HepG2 (cell line): Measurements from ENCODE around the gene GRIFIN. TPM values are rescaled to one million over a fixed set of nuclear protein-coding genes. Genes with fewer than 3 reads are reported as not detected.

Source experiments
- AGO1 ChIP-seq: fragments of 200-400 bp; formaldehyde crosslinking; IDR thresholded peaks from 2 replicates; pipeline ENCODE4 v1.6.1; 2017; ENCODE audit warnings: mild to moderate bottlenecking, low read depth, low read length, moderate library complexity; ENCODE audit not compliant: poor library complexity, severe bottlenecking
- FOSL1 ChIP-seq: sonication (generic); formaldehyde crosslinking; IDR thresholded peaks from 2 replicates; pipeline ENCODE4 v1.9.0; 2021; ENCODE audit warnings: missing genetic modification reagents, borderline replicate concordance
- FOXA3 ChIP-seq: IDR thresholded peaks from 2 replicates; pipeline ENCODE4 v1.6.1; 2016; ENCODE audit warnings: missing genetic modification reagents, missing compliant biosample characterization
- JUN ChIP-seq: sonication (generic); formaldehyde crosslinking; IDR thresholded peaks from 2 replicates; pipeline ENCODE4 v1.4.0; 2020; ENCODE audit warnings: mild to moderate bottlenecking, missing genetic modification reagents
- KDM5B ChIP-seq: sonication (generic); formaldehyde crosslinking; IDR thresholded peaks from 2 replicates; pipeline ENCODE4 v1.4.0; 2020; ENCODE audit warnings: missing genetic modification reagents, mild to moderate bottlenecking, borderline replicate concordance
- MBD4 ChIP-seq: IDR thresholded peaks from 2 replicates; pipeline ENCODE4 v1.6.1; 2012; ENCODE audit warnings: low read length, inconsistent platforms, borderline replicate concordance
- MED1 ChIP-seq: sonication (generic); formaldehyde crosslinking; IDR thresholded peaks from 2 replicates; pipeline ENCODE4 v1.4.0; 2020; ENCODE audit warnings: missing genetic modification reagents
- SAP130 ChIP-seq: IDR thresholded peaks from 2 replicates; pipeline ENCODE4 v1.6.1; 2016; ENCODE audit warnings: low read depth
- SNRNP70 ChIP-seq: fragments of 200-400 bp; formaldehyde crosslinking; IDR thresholded peaks from 2 replicates; pipeline ENCODE4 v1.6.1; 2017; ENCODE audit warnings: mild to moderate bottlenecking, low read depth, low read length, moderate library complexity
- TBX2 ChIP-seq: sonication (generic); formaldehyde crosslinking; IDR thresholded peaks from 2 replicates; pipeline ENCODE4 v1.5.0; 2020; ENCODE audit warnings: missing genetic modification reagents, mild to moderate bottlenecking, borderline replicate concordance
- ZFP82 ChIP-seq: sonication (generic); formaldehyde crosslinking; IDR thresholded peaks from 2 replicates; pipeline ENCODE4 v1.5.1; 2020; ENCODE audit warnings: mild to moderate bottlenecking, missing genetic modification reagents, borderline replicate concordance
- ZNF430 ChIP-seq: sonication (generic); formaldehyde crosslinking; IDR thresholded peaks from 2 replicates; pipeline ENCODE4 v1.9.0; 2021; ENCODE audit warnings: mild to moderate bottlenecking, missing genetic modification reagents
- polyA plus RNA-seq, 8 experiments: library from polyadenylated mRNA; depleted of rRNA in 3 of 8; stranded (reverse) in 7 of 8; unstranded in 1 of 8; fragments of >200 nt; fragmentation: Illumina TruSeq in 4 of 8; extraction: Trizol in 4 of 8; gene quantifications; 2 replicates each; pipeline versions ENCODE4 v1.2.1 to v1.2.3, GENCODE V29; 2011 to 2016; ENCODE audit warnings: low read depth in 4 of 8, missing spikeins in 1 of 8, mixed read lengths in 1 of 8; ENCODE audit not compliant: insufficient read depth in 1 of 8
- total RNA-seq, 5 experiments: library from RNA; depleted of rRNA; stranded (reverse); fragments of >200 nt; fragmentation: Illumina TruSeq; extraction: Trizol; gene quantifications; 2 replicates each; pipeline ENCODE4 v1.2.3, GENCODE V29; 2016; ENCODE audit warnings: low read depth in 1 of 5
- TF ChIP-seq, protein P1 (sequence below): sonication (generic); formaldehyde crosslinking; IDR thresholded peaks from 2 replicates; pipeline ENCODE4 v1.8.0; 2022; ENCODE audit warnings: missing genetic modification reagents, mild to moderate bottlenecking, moderate library complexity, borderline replicate concordance
- TF ChIP-seq, protein P2 (sequence below): sonication (generic); formaldehyde crosslinking; IDR thresholded peaks from 2 replicates; pipeline ENCODE4 v1.5.1; 2020; ENCODE audit warnings: mild to moderate bottlenecking, missing genetic modification reagents
- TF ChIP-seq, protein P3 (sequence below): sonication (generic); formaldehyde crosslinking; IDR thresholded peaks from 2 replicates; pipeline ENCODE4 v1.4.0; 2020; ENCODE audit warnings: missing genetic modification reagents
- TF ChIP-seq, protein P4 (sequence below): sonication (generic); formaldehyde crosslinking; IDR thresholded peaks from 2 replicates; pipeline ENCODE4 v1.5.0; 2020; ENCODE audit warnings: missing genetic modification reagents
- TF ChIP-seq, protein P5 (sequence below): sonication (generic); formaldehyde crosslinking; IDR thresholded peaks from 2 replicates; pipeline ENCODE4 v1.4.0; 2020; ENCODE audit warnings: low read depth, mild to moderate bottlenecking, missing genetic modification reagents
- TF ChIP-seq, protein P6 (sequence below): IDR thresholded peaks from 2 replicates; pipeline ENCODE4 v1.6.1; 2016

Gene GRIFIN
- total and polyA plus RNA-seq, 2 of the 13 experiments (the other 11 are each of a cell fraction or from before 2014, with no cell fraction given): not detected

DNA sequence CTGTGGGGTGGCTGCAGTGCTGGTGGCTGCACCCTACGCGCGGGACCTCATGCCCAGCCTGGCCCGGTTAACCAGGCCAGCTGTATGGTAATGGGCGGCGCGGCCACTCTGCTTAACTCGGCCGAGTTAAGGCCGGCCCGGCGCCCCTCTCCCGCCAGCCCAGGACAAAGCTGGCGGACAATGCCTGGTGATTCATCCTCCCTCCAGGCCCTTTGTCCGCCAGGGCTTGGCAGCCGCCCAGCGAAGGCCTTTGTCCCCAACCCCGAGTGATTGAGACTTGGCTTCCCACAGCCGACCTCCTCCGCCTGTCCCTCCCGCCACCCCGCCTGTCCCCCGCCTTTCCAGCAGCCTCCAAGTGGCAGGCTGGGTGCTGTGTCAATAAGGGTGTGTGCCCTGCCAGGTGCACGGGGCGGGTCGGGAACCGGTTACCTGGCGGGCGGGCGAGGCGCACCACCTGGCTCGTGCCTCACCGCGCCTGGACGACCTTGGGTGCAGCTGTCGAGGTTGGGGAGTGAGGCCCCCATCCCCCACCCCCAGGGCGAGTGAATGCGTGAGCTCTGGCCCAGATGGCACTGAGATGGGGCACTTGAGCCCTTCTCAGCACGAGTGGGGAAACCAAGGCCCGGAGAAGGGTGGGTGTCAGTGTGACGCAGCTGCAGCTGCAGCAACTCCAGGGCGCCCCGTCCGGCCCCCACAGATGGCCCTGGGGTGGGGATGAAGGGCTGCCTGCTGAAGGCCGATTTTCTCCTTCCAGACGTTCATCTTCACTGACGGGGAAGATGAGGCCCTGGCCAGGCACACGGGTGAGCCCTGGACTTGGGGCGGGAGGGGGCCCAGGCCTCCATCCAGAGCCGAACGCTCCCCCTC lies 48.0 kb upstream of the GRIFIN start (continued):
- TF ChIP-seq, protein P1, sequence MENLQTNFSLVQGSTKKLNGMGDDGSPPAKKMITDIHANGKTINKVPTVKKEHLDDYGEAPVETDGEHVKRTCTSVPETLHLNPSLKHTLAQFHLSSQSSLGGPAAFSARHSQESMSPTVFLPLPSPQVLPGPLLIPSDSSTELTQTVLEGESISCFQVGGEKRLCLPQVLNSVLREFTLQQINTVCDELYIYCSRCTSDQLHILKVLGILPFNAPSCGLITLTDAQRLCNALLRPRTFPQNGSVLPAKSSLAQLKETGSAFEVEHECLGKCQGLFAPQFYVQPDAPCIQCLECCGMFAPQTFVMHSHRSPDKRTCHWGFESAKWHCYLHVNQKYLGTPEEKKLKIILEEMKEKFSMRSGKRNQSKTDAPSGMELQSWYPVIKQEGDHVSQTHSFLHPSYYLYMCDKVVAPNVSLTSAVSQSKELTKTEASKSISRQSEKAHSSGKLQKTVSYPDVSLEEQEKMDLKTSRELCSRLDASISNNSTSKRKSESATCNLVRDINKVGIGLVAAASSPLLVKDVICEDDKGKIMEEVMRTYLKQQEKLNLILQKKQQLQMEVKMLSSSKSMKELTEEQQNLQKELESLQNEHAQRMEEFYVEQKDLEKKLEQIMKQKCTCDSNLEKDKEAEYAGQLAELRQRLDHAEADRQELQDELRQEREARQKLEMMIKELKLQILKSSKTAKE (CRISPR knock-in tag): peak; percentile 63; the same call in 1 of the 2 replicates
- TF ChIP-seq MED1 (no peak), SAP130 (CRISPR knock-in tag) (peak; percentile 47), AGO1 (peak; percentile 18), SNRNP70 (no peak), ZFP82 (no peak), ZNF430 (peak; percentile 70; the same call in 1 of the 2 replicates), MBD4 (no peak), JUN (CRISPR knock-in tag) (0 out of 2 replicates have a peak, but pooled peaks have one; percentile 27), TBX2 (CRISPR knock-in tag) (peak; percentile 69), FOSL1 (CRISPR knock-in tag) (0 out of 2 replicates have a peak, but pooled peaks have one; percentile 30), FOXA3 (CRISPR knock-in tag) (0 out of 2 replicates have a peak, but pooled peaks have one; percentile 28), KDM5B (CRISPR knock-in tag) (0 out of 2 replicates have a peak, but pooled peaks have one; percentile 17)
- TF ChIP-seq, protein P2, sequence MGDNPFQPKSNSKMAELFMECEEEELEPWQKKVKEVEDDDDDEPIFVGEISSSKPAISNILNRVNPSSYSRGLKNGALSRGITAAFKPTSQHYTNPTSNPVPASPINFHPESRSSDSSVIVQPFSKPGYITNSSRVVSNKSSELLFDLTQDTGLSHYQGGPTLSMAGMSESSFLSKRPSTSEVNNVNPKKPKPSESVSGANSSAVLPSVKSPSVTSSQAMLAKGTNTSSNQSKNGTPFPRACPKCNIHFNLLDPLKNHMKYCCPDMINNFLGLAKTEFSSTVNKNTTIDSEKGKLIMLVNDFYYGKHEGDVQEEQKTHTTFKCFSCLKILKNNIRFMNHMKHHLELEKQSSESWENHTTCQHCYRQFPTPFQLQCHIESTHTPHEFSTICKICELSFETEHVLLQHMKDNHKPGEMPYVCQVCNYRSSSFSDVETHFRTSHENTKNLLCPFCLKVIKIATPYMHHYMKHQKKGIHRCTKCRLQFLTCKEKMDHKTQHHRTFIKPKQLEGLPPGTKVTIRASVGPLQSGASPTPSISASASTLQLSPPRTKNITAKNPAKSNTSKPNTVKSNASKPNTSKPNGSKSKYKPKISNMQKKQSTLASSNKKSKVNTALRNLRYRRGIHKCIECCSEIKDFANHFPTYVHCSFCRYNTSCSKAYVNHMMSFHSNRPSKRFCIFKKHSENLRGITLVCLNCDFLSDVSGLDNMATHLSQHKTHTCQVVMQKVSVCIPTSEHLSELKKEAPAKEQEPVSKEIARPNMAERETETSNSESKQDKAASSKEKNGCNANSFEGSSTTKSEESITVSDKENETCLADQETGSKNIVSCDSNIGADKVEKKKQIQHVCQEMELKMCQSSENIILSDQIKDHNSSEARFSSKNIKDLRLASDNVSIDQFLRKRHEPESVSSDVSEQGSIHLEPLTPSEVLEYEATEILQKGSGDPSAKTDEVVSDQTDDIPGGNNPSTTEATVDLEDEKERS (CRISPR knock-in tag): no peak
- TF ChIP-seq, protein P3, sequence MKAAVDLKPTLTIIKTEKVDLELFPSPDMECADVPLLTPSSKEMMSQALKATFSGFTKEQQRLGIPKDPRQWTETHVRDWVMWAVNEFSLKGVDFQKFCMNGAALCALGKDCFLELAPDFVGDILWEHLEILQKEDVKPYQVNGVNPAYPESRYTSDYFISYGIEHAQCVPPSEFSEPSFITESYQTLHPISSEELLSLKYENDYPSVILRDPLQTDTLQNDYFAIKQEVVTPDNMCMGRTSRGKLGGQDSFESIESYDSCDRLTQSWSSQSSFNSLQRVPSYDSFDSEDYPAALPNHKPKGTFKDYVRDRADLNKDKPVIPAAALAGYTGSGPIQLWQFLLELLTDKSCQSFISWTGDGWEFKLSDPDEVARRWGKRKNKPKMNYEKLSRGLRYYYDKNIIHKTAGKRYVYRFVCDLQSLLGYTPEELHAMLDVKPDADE: no peak
- TF ChIP-seq, protein P4, sequence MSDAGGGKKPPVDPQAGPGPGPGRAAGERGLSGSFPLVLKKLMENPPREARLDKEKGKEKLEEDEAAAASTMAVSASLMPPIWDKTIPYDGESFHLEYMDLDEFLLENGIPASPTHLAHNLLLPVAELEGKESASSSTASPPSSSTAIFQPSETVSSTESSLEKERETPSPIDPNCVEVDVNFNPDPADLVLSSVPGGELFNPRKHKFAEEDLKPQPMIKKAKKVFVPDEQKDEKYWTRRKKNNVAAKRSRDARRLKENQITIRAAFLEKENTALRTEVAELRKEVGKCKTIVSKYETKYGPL (CRISPR knock-in tag): no peak
- TF ChIP-seq, protein P5, sequence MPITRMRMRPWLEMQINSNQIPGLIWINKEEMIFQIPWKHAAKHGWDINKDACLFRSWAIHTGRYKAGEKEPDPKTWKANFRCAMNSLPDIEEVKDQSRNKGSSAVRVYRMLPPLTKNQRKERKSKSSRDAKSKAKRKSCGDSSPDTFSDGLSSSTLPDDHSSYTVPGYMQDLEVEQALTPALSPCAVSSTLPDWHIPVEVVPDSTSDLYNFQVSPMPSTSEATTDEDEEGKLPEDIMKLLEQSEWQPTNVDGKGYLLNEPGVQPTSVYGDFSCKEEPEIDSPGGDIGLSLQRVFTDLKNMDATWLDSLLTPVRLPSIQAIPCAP (CRISPR knock-in tag): no peak
- TF ChIP-seq, protein P6, sequence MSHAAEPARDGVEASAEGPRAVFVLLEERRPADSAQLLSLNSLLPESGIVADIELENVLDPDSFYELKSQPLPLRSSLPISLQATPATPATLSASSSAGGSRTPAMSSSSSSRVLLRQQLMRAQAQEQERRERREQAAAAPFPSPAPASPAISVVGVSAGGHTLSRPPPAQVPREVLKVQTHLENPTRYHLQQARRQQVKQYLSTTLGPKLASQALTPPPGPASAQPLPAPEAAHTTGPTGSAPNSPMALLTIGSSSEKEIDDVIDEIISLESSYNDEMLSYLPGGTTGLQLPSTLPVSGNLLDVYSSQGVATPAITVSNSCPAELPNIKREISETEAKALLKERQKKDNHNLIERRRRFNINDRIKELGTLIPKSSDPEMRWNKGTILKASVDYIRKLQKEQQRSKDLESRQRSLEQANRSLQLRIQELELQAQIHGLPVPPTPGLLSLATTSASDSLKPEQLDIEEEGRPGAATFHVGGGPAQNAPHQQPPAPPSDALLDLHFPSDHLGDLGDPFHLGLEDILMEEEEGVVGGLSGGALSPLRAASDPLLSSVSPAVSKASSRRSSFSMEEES (CRISPR knock-in tag): no peak
